ENCODE measurements around the gene RBM42.

The RBM42 gene

DNA sequence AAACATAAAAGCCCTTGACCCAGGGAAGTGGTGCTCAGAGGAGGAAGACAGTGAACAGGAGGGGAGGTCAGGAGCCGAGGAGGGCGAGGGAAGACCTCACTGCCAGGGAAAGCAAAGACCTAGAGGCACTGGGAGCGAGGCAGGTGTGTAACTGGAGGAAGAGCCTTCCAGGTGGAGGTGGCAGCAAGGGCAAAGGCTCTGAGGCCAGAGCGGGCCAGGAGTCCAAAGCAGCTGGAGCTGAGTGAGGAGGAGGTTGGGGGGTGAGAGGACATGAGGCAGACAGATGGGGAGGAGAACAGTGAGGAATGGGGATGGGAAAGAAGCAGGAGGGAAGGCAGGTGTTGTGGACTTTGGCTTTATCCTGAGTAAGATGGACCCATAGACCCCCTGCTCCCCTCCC is 41.1 kb downstream of the RBM42 start:
- H3K27me3 ChIP-seq = peaks cover 20 to 33% (median 25%) of the 10 kb centered on the region in 11 experiments
- TF ChIP-seq Cebpa-rat (IDR thresholded peaks at IDR 0.05) = no peak

GRCh38 chr19:35670686-35671085 is 41.9 kb downstream of the RBM42 start:
- Histone ChIP-seq H3K4me2 (no peak overlapping the region), H3K4me3 (no peak overlapping the region), H3K36me3 (no peaks in the 10 kb centered on the region), H3K9ac (no peak overlapping the region), H3K27me3 (peaks cover 20 to 33% (median 25%) of the 10 kb centered on the region in 11 experiments), H3K27ac (no peak overlapping the region), H3K9me3 (replicated peaks in 1 of 11) (no peaks in the 10 kb centered on the region), H4K20me1 (no peaks in the 10 kb centered on the region; a peak in 1 of 22 replicates), H3K4me1 (peaks cover 0 to 7% (median 3%) of the 10 kb centered on the region in 10 experiments; a peak in 3 of 20 replicates)
- no peak for TF ChIP-seq Cebpa-rat (IDR thresholded peaks at IDR 0.05)

More for the DNA sequence above, 41.1 kb downstream of the RBM42 start:
- peaks cover 0 to 7% (median 3%) of the 10 kb centered on the region in 10 experiments; a peak in 3 of 20 replicates for H3K4me1 ChIP-seq
- H3K36me3 ChIP-seq = no peaks in the 10 kb centered on the region
- H3K27ac ChIP-seq = no peak overlapping the region
- H3K9ac ChIP-seq = no peak overlapping the region
- no peak overlapping the region for H3K4me3 ChIP-seq
- H3K9me3 ChIP-seq (replicated peaks in 1 of 11) = no peaks in the 10 kb centered on the region
- H4K20me1 ChIP-seq = no peaks in the 10 kb centered on the region; a peak in 1 of 22 replicates
- no peak overlapping the region for H3K4me2 ChIP-seq

DNA sequence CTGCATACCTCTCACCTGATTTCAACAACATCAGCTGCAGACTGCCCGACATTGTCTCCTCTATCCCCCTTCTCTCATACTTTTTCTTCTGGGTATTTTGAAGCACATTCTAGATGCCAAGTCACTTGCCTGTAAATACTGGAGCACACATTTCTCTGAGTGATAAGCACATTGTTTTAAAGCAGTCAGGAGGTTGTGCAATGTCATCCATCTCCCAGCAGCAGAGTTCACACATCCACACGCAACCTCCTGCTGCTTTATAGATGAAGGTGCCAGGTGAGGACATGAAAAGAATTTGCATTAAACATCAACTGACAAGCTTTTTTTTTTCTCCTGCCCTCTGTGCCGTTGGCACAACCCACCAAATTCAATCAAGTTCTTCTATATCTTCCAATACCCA is 43.0 kb downstream of the RBM42 start:
- no peak overlapping the region for H3K4me3 ChIP-seq
- peaks cover 0 to 7% (median 3%) of the 10 kb centered on the region in 10 experiments; a peak in 3 of 20 replicates for H3K4me1 ChIP-seq
- no peaks in the 10 kb centered on the region; a peak in 1 of 22 replicates for H4K20me1 ChIP-seq
- no peaks in the 10 kb centered on the region for H3K36me3 ChIP-seq
- no peak overlapping the region for H3K27ac ChIP-seq
- TF ChIP-seq Cebpa-rat (IDR thresholded peaks at IDR 0.05) = 0 out of 22 replicates have a peak, but pooled peaks of 1 of the 11 experiments have one; percentile 9
- no peak overlapping the region for H3K4me2 ChIP-seq
- H3K9ac ChIP-seq = no peak overlapping the region
- H3K9me3 ChIP-seq (replicated peaks in 1 of 11) = no peaks in the 10 kb centered on the region
- H3K27me3 ChIP-seq = peaks cover 20 to 33% (median 25%) of the 10 kb centered on the region in 11 experiments

DNA sequence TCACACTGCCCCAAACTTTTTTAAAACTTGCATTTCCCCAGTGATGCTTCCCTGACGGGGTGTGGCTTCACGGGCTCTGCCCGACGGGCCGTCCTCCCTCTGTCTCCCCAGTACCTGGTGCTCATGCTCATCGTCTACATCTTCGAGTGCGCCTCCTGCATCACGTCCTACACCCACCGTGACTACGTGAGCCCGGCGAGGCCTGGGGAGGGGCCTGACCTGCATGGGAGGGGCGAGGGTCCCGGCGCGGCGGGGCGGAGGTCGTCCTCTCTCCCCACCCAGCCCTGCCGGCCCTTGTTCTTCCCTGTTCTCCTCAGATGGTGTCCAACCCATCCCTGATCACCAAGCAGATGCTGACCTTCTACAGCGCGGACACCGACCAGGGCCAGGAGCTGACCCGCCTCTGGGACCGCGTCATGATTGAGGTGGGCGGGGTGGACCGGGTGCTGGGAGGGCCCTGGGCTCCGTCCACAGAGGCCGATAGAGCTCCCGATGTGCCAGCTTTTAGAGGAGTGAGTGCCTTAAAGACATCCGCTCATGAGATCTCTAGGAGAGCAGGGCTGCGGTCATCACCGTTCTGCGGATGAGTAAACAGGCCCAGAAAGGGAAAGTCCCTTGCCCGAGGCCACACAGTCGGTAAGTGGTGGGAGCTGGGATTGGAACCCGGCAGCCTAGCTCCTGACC is 44.4 kb downstream of the RBM42 start:
- Histone ChIP-seq H3K4me3 (no peak overlapping the region), H3K27me3 (peaks cover 20 to 33% (median 25%) of the 10 kb centered on the region in 11 experiments), H3K27ac (no peak overlapping the region), H3K36me3 (no peaks in the 10 kb centered on the region), H3K9ac (no peak overlapping the region), H4K20me1 (no peaks in the 10 kb centered on the region; a peak in 1 of 22 replicates), H3K4me2 (peak overlapping the region in 5 of 11 experiments; percentile 20 to 48 (median 34); a peak in 10 of 22 replicates), H3K9me3 (replicated peaks in 1 of 11) (no peaks in the 10 kb centered on the region), H3K4me1 (peaks cover 0 to 7% (median 3%) of the 10 kb centered on the region in 10 experiments; a peak in 3 of 20 replicates)
- TF ChIP-seq Cebpa-rat (IDR thresholded peaks at IDR 0.05) = no peak

- peaks cover 0 to 7% (median 3%) of the 10 kb centered on the region in 10 experiments; a peak in 3 of 20 replicates for H3K4me1 ChIP-seq
- H3K9ac ChIP-seq = no peak overlapping the region
- peaks cover 20 to 33% (median 25%) of the 10 kb centered on the region in 11 experiments for H3K27me3 ChIP-seq
- TF ChIP-seq Cebpa-rat (IDR thresholded peaks at IDR 0.05) = no peak
- H3K9me3 ChIP-seq (replicated peaks in 1 of 11) = no peaks in the 10 kb centered on the region
- H3K4me3 ChIP-seq = no peak overlapping the region
- H3K36me3 ChIP-seq = no peaks in the 10 kb centered on the region
- H4K20me1 ChIP-seq = no peaks in the 10 kb centered on the region
- no peak overlapping the region for H3K27ac ChIP-seq
- H3K4me2 ChIP-seq = no peak overlapping the region
These were observed 46.8 kb downstream of the RBM42 start for GRCh38 chr19:35675589-35676140.

Data from BLaER1 treated with 17β-estradiol and CSF1 and Interleukin-3, amounts not matched to agents 10 nM and 100 nM (cell line).